Frontal cortex (tissue), 4 donors: Measurements from ENCODE around the gene KCNJ5. TPM values are rescaled to one million over a fixed set of nuclear protein-coding genes. Genes with fewer than 3 reads are reported as not detected.

Source experiments
- DNase-seq, 2 donors: peaks; one replicate each; pipeline ENCODE4 v3.0.0; 2012; ENCODE audit warnings: low spot score in 2 of 2
- FAIRE-seq: peaks from 2 replicates; lab custom pipeline; 2012; peaks lifted over from hg19 to GRCh38; lab: Jason Lieb, UNC
- total RNA-seq: library from RNA; depleted of rRNA; stranded (reverse); fragments of >200 nt; gene quantifications from one replicate; pipeline ENCODE4 v1.2.3, GENCODE V29; 2014
- donor health status: control.
- donor health status: control.
- donor health status: control.

KCNJ5 gene
- total RNA-seq, 1 donor from 2014 or later = 0.82 TPM

DNA sequence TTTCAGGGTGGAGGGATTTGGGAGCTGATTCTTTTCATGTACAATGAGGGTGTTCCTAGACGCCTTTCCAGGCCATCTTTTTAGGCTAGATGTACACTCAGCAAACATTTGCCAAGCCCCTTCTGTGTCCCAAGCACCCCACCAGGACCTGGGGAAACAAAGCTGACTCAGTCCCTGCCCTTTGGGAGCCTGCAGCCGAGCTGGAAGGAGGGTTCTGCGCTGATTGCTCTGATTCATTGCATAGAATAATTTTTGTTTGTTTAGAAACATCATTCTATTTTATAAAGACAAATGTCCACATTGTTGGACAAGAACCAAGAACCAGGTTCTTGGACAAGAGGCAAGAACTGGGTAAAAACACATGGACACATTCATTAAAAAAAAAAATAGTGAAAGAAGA is 34.8 kb downstream of the KCNJ5 start:
- FAIRE-seq (no peak), DNase-seq (no peak)

DNA sequence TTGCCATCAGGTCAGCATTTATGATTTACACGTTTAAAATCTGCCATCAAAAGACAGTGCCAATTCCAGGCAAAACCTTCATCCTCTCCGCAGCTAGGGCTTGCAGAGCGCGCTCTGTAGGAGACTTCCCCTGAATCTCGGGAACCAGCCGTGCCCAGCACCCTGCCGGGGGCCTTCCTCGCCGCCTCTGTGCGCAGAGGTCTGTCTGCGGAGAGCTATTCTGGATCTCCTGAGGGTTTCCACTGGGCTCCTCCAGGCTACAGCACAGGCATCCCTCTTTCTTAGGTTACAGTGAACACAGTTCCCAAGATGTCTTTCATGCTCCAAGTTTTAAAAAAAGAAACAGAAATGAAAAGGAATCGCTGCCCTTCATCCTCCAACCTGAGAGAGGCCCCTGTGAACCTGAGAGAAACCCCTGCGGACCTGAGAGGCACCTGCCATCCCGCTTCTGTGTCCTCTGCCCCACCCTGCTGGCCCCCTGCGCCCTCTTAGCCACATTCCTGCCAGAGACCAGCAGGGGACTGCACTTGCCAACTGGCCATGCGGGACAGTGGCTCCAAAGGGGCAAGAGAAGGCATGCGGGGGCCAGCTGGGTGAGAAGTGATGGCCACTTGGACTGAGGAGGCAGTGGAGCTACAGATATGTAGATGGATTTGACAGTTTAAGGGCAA is 35.4 kb downstream of the KCNJ5 start:
- FAIRE-seq = no peak

DNA sequence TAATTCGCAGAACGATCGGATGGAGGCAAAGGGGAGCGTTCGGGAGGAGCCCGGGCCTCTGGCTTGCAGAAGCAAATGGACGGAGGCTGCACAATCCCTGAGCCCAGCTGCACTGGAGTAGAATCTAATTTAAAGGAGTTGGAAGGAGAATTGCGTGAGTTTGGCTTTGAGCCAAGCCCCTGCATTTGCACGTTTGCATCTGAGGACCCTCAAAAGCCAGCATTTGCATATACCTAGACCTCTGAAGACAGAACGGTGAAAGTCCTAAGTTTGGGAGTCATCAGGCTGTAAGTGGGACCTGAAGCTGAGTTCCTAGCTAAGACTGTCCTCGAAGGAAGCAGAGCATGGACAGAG is 35.9 kb downstream of the KCNJ5 start:
- DNase-seq (no peak), FAIRE-seq (no peak)

More for the DNA sequence above, 35.4 kb downstream of the KCNJ5 start:
- no peak for DNase-seq

DNA sequence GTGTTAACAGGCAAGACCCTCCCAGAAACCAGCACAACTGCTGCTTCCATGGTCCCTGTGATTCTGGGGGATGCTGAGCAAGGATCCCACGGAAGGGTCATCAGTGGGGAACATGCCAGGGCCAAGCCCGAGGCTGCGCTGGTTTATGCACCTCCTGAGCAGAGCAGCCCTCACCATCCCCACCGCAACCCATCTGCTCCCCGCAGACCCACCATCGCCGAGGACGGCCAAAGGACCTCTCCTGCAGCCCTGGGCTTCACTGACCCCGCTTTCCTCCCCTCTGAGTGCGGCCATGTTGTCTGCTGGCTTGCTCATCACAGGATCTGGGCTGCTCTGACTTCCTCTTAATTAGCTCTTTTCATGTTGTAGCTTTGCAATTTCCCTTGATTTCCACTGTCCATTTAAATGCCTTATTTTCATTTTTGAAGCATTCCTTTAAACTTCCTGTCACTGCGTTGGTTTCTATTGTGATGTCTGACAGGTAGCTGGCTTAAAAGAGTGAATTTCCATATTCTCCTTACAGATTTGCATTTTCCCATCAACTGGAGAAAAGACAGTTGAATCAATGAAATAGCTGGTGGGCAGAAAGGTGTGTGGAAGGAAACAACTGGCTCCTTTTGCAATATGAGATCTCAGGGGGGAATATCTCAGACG is 36.7 kb downstream of the KCNJ5 start:
- no peak for DNase-seq
- FAIRE-seq = no peak

DNA sequence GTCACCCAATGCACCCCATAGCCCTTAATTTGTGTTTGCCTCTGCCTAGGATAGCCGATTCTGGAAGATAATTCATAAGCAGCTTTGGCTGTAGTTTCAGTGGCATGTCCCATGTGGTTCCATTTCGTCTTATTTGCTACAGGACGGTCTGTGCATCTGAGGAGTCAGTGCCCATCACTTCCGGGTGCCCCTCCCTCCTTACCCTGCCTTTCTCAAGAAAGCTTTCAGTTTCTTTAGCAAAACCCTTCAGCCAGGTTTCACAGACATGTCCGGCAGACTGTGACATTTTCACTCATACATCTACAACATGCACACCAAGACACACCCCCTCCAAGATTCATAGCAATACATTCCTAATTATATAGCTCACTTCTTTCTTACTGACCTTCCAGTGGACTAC is 37.2 kb downstream of the KCNJ5 start:
- FAIRE-seq = no peak
- no peak for DNase-seq

DNA sequence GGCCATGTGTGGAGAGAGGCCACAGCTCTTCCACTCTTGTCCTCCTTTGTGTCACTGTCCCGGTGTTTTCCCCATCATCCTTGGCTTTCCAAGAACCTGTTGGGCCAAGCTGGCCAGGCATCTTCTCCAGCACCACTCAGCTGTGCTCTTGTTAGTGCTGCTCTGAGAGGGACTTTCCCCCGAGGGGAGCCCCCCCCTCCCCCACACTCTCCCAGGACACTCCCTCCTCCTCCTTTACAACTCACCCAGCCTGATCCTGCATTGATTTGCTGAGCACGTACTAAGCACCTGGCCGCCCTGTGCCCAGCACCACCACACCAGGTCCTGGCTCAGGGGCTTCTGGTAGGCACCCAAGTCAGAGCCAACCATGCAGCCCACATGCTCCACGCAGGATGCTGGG is 38.3 kb downstream of the KCNJ5 start:
- DNase-seq = no peak
- no peak for FAIRE-seq

DNA sequence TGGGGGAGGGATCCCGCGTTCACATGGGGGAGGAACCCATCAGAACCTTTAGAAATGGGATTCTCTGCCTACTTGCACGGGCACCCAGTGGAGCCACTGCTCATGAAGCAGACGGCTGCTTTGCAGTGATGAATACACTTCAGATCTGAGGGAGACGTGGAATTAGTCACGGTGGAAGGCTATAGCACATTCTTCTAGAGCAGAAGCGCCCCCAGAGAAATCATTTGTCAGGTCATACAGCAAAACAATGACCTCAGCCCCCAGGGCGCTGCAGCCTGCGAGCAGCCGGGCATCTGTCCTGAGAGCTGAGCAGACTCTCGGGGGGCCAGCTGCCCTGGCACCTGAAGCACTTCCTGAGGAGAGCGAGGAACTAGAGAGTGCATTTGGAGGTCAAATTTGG is 38.8 kb downstream of the KCNJ5 start:
- FAIRE-seq = no peak
- DNase-seq = no peak

DNA sequence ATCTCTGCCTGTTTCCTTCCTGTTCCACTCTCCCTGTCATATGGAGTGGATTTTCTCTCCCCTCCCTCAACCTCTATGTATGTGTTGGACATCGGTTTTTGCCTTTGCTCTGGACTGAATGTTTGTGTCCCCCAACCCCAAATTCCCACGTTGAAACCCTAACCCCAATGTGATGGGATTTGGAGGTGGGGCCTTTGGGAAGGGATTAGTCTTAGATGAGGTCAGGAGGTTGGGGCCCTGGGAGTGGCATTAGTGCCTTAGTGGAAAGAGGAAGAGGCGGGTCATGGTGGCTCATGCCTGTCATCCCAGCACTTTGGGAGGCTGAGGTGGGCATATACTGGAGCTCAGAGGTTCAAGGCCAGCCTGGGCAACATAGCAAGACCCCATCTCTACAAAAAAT is 39.9 kb downstream of the KCNJ5 start:
- FAIRE-seq = no peak
- no peak for DNase-seq

DNA sequence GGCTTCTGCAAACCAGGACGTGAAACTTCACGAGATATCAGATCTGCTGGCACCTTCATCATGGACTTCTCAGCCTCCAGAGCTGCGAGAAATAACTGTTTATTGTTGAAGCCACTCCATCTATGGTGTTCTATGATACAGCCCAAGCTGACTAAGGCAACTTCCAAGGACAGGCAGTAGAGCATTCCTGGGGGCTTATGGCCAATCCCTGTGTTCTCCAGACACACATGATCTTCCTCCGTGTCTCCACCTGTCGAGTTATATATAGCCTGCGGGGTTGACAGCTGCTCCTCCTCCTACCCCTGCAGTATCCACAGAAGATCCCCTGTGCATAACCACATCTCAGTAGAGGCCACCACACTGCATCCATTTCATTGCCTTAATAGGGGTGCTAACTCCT is 40.5 kb downstream of the KCNJ5 start:
- FAIRE-seq = no peak
- DNase-seq = no peak

DNA sequence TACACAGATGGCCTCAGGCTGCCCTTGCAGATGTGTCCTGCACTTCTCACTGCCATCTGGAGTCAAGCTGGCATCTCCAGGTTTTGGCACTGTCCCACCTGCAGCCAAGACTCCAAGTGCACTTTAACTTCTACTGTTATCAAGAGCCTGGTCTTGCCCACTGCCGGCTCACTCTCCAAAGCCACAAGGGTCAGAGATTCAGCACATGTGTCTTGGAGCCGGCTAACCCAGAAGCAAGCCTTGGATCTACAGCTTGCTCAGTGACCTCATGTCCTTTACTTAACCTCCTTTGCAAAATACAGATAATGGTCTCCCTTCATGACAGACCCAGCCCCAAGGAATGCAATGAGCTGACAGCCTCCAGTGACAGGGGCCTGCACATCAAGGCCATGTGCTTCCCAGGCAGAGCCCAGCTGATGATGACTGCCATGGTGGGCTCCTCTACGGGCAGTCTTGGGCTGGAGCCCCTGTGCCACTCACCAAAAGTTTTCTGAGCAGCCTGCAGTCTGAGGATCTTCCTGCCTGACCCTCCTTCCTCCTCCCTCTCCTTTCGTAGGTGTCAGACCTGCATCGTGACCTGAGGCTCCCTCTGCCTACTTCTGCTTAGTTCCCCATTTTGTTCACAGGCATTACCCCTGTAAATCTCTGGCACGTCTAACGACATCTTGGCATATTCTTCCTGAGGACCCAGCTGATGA is 42.5 kb downstream of the KCNJ5 start:
- no peak for FAIRE-seq
- DNase-seq = no peak

DNA sequence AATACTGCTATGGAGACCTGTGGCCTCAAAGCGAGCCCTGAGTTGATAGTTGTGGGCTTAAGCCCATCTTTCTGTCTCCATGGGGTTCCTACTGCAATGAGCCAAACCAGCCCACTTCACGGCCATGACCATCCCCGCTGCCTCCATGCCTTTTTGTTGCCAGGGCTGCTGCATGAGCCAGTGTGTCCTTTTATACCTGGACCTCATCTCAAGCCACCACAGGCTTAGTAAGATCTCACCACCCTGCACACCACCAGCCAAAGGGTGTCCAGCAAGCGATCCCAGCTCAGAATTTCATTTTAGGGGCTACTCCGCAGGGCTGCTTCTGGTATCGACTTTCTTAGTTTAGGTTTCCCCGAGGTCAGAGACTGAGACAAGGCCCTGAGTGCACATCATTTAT is 43.2 kb downstream of the KCNJ5 start:
- no peak for FAIRE-seq
- DNase-seq = no peak

DNA sequence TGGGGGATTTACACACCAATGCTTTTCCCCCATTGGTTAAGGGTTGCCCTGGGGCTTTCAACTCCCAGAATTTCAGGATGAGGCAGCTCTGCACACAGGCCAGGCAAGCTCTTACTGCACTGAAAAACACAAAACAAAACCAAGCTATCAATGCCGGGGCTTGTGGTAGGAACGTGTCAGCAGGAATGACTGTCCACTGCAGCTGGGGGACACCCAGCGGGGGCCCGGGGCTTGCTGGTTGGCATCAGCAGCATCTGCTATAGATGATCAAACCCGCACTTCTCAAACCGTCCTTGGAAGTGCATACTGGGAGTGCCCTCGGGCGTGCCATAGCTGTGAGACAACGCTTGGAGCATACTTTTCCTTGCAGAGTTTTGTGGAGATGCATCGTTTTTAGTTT is 43.8 kb downstream of the KCNJ5 start:
- no peak for FAIRE-seq
- DNase-seq = no peak

DNA sequence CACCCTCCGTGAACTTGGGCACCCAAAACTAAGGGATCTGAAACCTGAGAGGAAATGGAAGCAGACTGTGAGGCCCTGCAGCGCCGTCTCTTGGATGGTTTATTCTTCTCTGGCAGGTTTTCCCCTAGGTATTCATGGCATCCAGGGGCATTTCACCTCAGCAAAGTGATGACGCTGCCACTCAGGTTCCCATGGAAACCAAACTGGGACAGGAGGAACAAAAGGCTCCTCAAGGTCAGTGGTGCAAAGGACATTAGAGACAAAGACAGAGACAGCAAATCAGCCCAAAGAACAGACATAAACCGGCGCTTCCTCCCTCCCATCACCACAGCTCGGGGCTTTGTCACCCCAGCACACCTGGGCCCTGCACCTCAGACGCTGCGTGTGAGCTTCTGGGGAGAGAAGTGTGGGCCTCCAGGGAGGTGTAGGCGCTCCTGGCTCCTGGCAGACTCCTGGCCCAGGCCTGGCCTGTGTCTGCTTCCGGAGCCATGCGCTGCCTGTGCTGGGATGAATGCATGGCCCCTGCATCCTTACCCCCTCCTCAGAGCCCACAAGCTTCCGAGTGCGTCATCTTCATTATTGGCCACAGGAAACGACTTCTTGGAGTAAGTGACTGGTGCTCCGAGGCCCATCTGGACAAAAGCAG is 45.6 kb downstream of the KCNJ5 start:
- FAIRE-seq = no peak
- DNase-seq = no peak

DNA sequence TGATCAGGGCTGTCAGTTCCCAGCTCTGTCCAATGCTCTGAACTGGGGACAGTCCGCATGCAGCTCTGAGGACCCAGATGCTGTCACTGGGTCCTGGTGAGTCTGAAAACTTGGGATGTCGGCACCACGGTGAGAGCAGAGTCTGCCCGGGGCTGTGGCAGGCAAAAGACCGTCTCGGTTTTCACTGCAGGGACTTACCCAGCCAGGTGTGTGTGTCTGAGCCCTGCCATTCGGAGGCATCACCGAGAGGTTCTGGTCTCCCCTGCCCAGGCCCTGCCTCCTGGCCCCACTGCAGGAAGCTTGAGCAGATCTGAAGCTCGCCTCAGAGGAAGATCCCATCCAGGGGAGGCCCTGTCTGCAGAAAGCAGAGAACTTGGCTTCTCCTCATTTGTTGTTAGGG is 46.3 kb downstream of the KCNJ5 start:
- DNase-seq (no peak), FAIRE-seq (no peak)

DNA sequence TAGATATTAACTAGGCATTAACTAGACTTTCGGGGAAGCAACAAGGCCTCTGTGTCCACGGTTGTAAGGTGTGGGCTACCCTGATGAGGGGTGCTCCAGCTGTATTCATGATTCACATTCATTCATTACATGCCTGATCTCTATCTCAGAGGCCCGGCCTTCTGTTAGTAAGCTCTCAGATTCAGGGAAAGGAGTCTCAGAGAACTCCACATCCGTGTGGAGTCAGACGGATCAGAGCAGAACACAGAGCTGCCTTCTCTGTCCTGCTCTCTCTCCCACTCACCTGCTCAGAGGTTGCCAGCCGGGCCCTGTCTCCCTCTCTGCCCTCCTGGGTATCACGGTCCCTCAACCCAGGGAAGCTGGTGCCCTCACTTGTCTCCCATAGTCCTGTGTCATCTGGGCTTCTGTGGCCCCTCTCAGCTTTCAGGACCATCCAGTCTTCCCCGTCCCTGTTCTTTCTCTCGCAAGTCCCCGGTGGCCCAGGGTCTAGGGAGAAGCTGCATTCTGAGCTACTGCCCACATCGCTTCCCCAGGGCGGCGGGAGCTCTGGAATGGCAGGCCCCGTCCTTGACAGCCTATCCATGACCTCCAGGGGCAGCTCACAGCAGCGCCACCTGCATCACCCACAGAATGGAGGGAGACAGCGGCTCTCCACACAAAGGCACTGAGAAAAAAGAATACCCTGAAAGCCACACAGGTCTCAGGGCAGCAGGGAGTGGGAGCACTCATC is 47.2 kb downstream of the KCNJ5 start:
- FAIRE-seq = no peak
- DNase-seq = no peak

DNA sequence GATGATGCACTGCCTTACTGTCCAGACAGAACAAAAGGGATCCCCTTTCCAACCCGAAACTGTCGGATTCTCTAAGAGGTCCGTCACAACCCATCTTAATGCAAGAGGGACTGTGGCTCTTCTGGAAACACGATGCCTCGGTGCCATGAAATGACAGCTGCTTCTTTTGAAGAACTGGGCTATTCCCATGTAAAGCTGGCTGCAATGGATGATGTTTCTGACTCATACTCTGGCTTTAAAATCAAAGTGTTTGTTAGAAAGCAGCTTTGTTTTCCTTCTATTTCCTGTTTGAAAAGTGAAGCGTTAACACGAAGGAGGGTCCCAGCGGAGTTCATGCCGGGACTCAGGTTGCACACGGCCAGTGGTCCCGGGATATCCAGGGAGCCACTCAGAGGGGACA is 48.4 kb downstream of the KCNJ5 start:
- FAIRE-seq = no peak
- DNase-seq = no peak

DNA sequence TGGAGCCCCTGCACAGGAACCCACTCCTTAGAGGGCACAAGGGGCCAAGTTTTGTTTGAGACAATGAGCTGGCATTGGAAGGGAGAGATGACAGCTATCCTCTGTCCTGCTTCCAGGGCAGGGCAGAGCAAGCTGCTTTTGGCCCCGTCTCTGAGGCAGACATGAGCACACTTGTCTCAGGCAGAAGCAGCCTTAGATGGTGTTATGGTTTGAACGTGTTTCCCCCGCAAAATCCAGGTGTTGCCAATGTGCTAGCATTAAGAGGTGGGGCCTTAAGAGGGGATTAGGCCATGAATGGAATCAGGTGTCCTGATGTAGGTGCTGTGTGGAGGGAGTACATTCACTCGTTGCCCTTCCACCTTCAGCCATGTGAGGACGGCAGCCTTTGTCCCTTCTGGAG is 49.0 kb downstream of the KCNJ5 start:
- no peak for DNase-seq
- no peak for FAIRE-seq

DNA sequence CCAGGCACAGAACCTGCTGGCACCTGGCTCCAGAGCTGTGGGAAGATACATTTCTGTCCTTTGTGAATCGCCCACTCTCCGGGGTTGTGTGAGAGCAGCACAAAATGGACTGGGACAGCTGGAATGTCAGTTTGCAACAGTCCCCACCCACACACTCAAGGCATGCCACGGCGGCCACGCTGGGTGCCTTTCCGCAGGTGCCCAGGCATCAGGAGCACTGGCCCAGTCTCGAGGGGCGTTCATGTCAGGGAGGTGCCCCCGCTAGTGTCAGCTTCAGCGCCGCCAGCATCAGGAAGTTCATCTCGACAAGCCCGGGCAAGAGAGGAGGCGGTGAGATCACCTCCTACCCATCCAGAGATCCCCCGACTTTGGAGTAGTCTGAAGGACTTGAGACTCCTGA is 49.4 kb downstream of the KCNJ5 start:
- DNase-seq (no peak), FAIRE-seq (no peak)

DNA sequence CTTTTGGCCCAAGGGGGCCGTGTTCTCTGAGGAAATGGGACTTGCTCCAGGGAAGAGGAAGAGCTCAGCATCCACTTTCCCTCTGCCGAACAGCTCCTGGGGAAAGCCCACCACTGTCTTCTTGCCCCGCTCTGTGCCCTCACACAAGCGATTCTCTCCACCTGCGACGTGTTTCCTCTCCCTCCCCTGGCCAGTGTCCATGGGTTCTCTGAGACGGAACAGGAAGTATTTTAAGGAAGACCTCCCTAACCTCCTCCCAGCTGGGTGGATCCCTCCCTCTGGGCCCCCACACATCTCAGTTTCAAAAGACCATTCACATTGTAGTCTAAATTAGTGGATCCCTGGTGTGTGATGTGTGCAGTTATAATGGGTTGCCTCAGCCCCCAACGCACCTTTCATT is 50.0 kb downstream of the KCNJ5 start:
- FAIRE-seq = no peak
- no peak for DNase-seq

DNA sequence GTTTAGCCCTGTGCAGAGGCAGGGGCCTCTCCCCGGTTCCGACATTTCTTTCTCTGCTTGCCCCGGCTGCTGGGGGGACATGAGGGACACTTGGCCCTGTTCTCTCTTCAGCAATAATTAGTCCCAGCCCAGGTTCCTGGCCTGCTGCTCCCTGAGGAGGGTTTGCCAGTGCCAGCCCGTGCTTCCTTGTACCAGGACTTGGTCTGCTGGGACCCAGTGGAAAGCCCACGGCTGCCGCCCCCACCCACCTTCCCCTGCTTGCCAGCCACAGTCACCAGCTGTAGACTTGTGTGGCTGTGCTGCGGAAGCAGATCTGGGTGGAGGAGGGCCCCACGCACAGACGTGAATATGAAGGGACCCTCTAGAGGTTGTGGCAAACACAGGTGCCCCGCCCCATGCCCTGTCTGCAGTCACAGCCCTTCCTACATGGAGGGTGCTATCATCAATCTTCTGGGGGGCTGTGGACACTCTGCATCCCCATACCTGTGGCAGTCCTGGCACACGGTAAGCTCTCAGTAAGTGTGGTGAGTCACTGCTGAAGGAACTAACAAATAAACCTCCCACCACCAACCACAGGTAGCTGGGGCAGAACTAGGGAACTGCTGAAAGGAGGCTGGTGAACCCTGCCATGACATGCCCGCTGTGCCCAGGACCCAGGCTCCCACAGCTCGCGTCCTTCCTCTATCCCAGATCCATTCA is 50.6 kb downstream of the KCNJ5 start:
- DNase-seq = no peak
- no peak for FAIRE-seq
